HG03565 (cell line): ENCODE measurements around the gene APPBP2.
"Not testable (repeated sequence)": the region's sequence is repeated elsewhere in the genome, so short reads cannot be mapped to it uniquely, and the experiment has no call there.

ENCODE experiments used
- ATAC-seq: cut with Tn5 transposase; IDR thresholded peaks from one replicate; pipeline ENCODE4 v1.9.1; 2021; ENCODE audit warnings: mild to moderate bottlenecking, moderate library complexity; ENCODE audit not compliant: unreplicated experiment

APPBP2 gene

GRCh38 chr17:60436676-60437075 lies 89.4 kb downstream of the APPBP2 start:
- ATAC-seq, result no peak

- ATAC-seq, result no peak
These were observed 90.5 kb downstream of the APPBP2 start for GRCh38 chr17:60435244-60436167.

GRCh38 chr17:60433021-60433997 lies 92.7 kb downstream of the APPBP2 start:
- not testable (repeated sequence) for ATAC-seq

- not testable (repeated sequence) for ATAC-seq
These were observed 95.5 kb downstream of the APPBP2 start for GRCh38 chr17:60430561-60430960.

- not testable (repeated sequence) for ATAC-seq
These were observed 97.6 kb downstream of the APPBP2 start for GRCh38 chr17:60428491-60428890.

- no peak for ATAC-seq
These were observed 99.4 kb downstream of the APPBP2 start for GRCh38 chr17:60426596-60426995.

GRCh38 chr17:60425626-60426025 lies 100.4 kb downstream of the APPBP2 start:
- ATAC-seq, result no peak

GRCh38 chr17:60423865-60424264 lies 102.2 kb downstream of the APPBP2 start:
- no peak for ATAC-seq

- no peak for ATAC-seq
These were observed 103.8 kb downstream of the APPBP2 start, which contains the start of gene CHCT1 for GRCh38 chr17:60422162-60422665. CHCT1 (plus strand) TSS chr17:60422489; CDS start chr17:60422593, 104 bp downstream.

- ATAC-seq, result peak; percentile 77
These were observed 104.5 kb downstream of the APPBP2 start for GRCh38 chr17:60421273-60422161.

- not testable (repeated sequence) for ATAC-seq
These were observed 106.2 kb downstream of the APPBP2 start for GRCh38 chr17:60419875-60420274.

- not testable (repeated sequence) for ATAC-seq
These were observed 107.0 kb downstream of the APPBP2 start for GRCh38 chr17:60419003-60419402.

- ATAC-seq, result no peak
These were observed 109.6 kb downstream of the APPBP2 start for GRCh38 chr17:60416368-60416925.

- ATAC-seq, result no peak
These were observed 110.9 kb downstream of the APPBP2 start for GRCh38 chr17:60415146-60415545.

GRCh38 chr17:60412701-60413100 lies 113.3 kb downstream of the APPBP2 start:
- no peak for ATAC-seq

- ATAC-seq, result no peak
These were observed 116.0 kb downstream of the APPBP2 start for GRCh38 chr17:60410001-60410400.

- ATAC-seq, result no peak
These were observed 119.2 kb downstream of the APPBP2 start for GRCh38 chr17:60406887-60407286.

- no peak for ATAC-seq
These were observed 122.1 kb downstream of the APPBP2 start for GRCh38 chr17:60403962-60404361.

GRCh38 chr17:60403523-60403810 lies 122.6 kb downstream of the APPBP2 start:
- no peak for ATAC-seq

GRCh38 chr17:60401819-60402218 lies 124.2 kb downstream of the APPBP2 start:
- ATAC-seq, result no peak
